Measurements from ENCODE around the gene RPS4Y1. TPM values are rescaled to one million over a fixed set of nuclear protein-coding genes. Genes with fewer than 3 reads are reported as not detected.

Gene RPS4Y1
- total and polyA plus RNA-seq, 2 of the 8 experiments (the other 6 are each of a cell fraction or from before 2014, with no cell fraction given): 259 to 790 TPM

DNA sequence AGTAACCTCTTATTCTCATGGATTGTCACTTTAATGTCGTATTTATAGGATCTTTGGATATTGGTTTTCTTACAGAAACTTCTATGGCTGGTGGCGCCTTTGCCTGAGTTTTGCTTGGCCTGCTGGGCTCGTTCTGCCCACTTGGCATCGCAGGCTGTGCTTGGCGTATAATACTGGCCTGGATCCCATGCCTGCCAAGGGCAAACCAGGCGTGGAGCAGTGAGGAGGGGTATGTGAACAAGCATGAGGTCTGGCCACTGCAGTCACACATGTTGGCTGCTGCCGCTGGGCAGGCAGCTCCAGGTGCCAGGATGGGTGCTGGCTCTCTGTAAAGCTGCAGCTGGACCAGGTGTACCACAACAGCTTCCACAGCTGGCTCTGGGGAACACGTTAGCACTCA, 26.1 kb downstream of the RPS4Y1 start:
- no peak overlapping the region for H3K18ac ChIP-seq (ENCODE audit: extremely low read depth, low read length)
- no peak overlapping the region for H4K5ac ChIP-seq (ENCODE audit: insufficient read length, low read depth, low read length)
- H3K4me2 ChIP-seq (ENCODE audit: insufficient read depth in 1 of 2, low read depth in 2 of 2, low read length in 2 of 2): no peak overlapping the region
- no peak overlapping the region for H4K8ac ChIP-seq (ENCODE audit: extremely low read depth, insufficient read depth, low read length)
- H3K56ac ChIP-seq (replicated peaks; ENCODE audit: insufficient read length, low read depth, low read length): no peak overlapping the region
- 82% methylated on average over 3 of the region's 8 CpGs; no CpG with 5 or more reads in 1 of the 2 experiments for WGBS, 2 experiments (ENCODE audit: extremely low coverage in 1 of 2, insufficient coverage in 1 of 2, insufficient read length in 1 of 2, insufficient replicate concordance in 2 of 2, low coverage in 1 of 2, low lambda C conversion rate in 2 of 2, missing lambda C conversion rate in 1 of 2)
- H2BK15ac ChIP-seq (ENCODE audit: low read length): no peak overlapping the region
- H3K23ac ChIP-seq (ENCODE audit: insufficient read length): no peak overlapping the region
- H3K9ac ChIP-seq (replicated peaks in 1 of 4; ENCODE audit: extremely low read depth in 1 of 4, low read depth in 3 of 4, low read length in 3 of 4): no peak overlapping the region
- no peak overlapping the region for H2AFZ ChIP-seq (ENCODE audit: low read length)
- peaks cover 5 to 41% (median 18%) of the 10 kb centered on the region in 4 experiments for H3K36me3 ChIP-seq (ENCODE audit: control insufficient read depth in 2 of 4, insufficient read depth in 4 of 4, low read length in 3 of 4)
- no peak overlapping the region for H2AK5ac ChIP-seq (ENCODE audit: low read depth, low read length)
- no peak overlapping the region for H3K4me3 ChIP-seq (ENCODE audit: extremely low read depth in 1 of 4, insufficient read depth in 2 of 4, low read depth in 3 of 4, low read length in 4 of 4)
- H3K14ac ChIP-seq (ENCODE audit: insufficient read length): no peak overlapping the region
- CTCF ChIA-PET (ENCODE audit: partially characterized antibody): no interaction called here
- H3K79me2 ChIP-seq (ENCODE audit: control insufficient read depth in 1 of 2, insufficient read depth in 2 of 2, low read length in 2 of 2): peaks cover 0 to 13% of the 10 kb centered on the region in 2 experiments; a peak in 2 of 4 replicates
- peaks cover 0 to 2% of the 10 kb centered on the region in 2 experiments for H4K20me1 ChIP-seq (replicated peaks in 1 of 2; ENCODE audit: control insufficient read depth in 1 of 2, insufficient read depth in 2 of 2, low read length in 2 of 2)
- no peaks in the 10 kb centered on the region for H3K23me2 ChIP-seq (ENCODE audit: low read depth, low read length)
- H3K27ac ChIP-seq (ENCODE audit: low read depth, low read length): no peak overlapping the region
- no peak overlapping the region for H4K91ac ChIP-seq (replicated peaks; ENCODE audit: insufficient read length, low read length)
- no peaks in the 10 kb centered on the region for H3K27me3 ChIP-seq (replicated peaks in 1 of 4; ENCODE audit: control insufficient read depth in 3 of 4, extremely low read depth in 1 of 4, insufficient read depth in 3 of 4, low read length in 3 of 4)
- H3K4ac ChIP-seq (replicated peaks; ENCODE audit: insufficient read length, low read depth, low read length): no peak overlapping the region
- no peak overlapping the region for H2BK120ac ChIP-seq (replicated peaks; ENCODE audit: low read depth, low read length)
- no peaks in the 10 kb centered on the region for H3K4me1 ChIP-seq (replicated peaks in 1 of 4; ENCODE audit: control insufficient read depth in 3 of 4, insufficient read depth in 4 of 4, low read length in 3 of 4)
- no peak overlapping the region for H2BK20ac ChIP-seq (ENCODE audit: low read length)
- DNase-seq (ENCODE audit: low read depth in 1 of 2, low spot score in 2 of 2) (no peak), FAIRE-seq (no peak)
- H3K79me1 ChIP-seq (ENCODE audit: low read depth, low read length): no peaks in the 10 kb centered on the region; the same call in 1 of the 2 replicates
- POLR2A ChIA-PET (ENCODE audit: partially characterized antibody): interaction anchor here (1.0 kb wide), 2 partner anchors 9 to 21 kb away, joined by 3 to 6 read pairs; no protein-coding TSS in a partner anchor
- no peak for TF ChIP-seq GTF2F1 (IDR thresholded peaks at IDR 0.05; ENCODE audit: borderline replicate concordance, low read depth, low read length)
- no peak for TF ChIP-seq ZNF274 (IDR thresholded peaks at IDR 0.05; ENCODE audit: borderline replicate concordance, extremely low read depth, low read length)
- H2BK12ac ChIP-seq (ENCODE audit: low read depth, low read length): no peak overlapping the region
- H2BK5ac ChIP-seq (ENCODE audit: low read depth, low read length): no peak overlapping the region
- H3K9me3 ChIP-seq (ENCODE audit: insufficient read depth in 2 of 2, low read depth in 1 of 2, low read length in 1 of 2): peaks cover 2 to 10% of the 10 kb centered on the region in 2 experiments; a peak in 2 of 4 replicates

Data from H1 (cell line).